K562 (cell line): ENCODE data around the gene B3GAT3. TPM values are rescaled to one million over a fixed set of nuclear protein-coding genes. Genes with fewer than 3 reads are reported as not detected.

ENCODE experiments used
- BMI1 ChIP-seq: fragments of 150-350 bp; IDR thresholded peaks from 2 replicates; pipeline ENCODE4 v1.6.1; 2014; ENCODE audit warnings: low read length
- DPF2 ChIP-seq: fragments of 450-650 bp; IDR thresholded peaks from 2 replicates; pipeline ENCODE4 v1.6.1; 2016
- ESRRA ChIP-seq: fragments of 450-650 bp; IDR thresholded peaks from 2 replicates; pipeline ENCODE4 v1.6.1; 2014; ENCODE audit warnings: low read depth, mild to moderate bottlenecking, moderate library complexity, borderline replicate concordance
- HIVEP1 ChIP-seq: fragments of 250-450 bp; sonication (Bioruptor Pico); IDR thresholded peaks from 2 replicates; pipeline ENCODE4 v1.4.0; 2020; ENCODE audit warnings: mild to moderate bottlenecking
- KDM5B ChIP-seq: fragments of 200-600 bp; sonication (generic); IDR thresholded peaks from 2 replicates; pipeline ENCODE4 v1.6.1; 2012; ENCODE audit warnings: low read depth, mild to moderate bottlenecking, moderate library complexity, low read length, control low read depth, inconsistent platforms; ENCODE audit not compliant: insufficient replicate concordance
- KLF6 ChIP-seq: fragments of 250-450 bp; sonication (Bioruptor Pico); IDR thresholded peaks from 2 replicates; pipeline ENCODE4 v1.4.0; 2020; ENCODE audit warnings: mild to moderate bottlenecking, moderate library complexity, borderline replicate concordance
- MEIS2 ChIP-seq: fragments of 450-650 bp; IDR thresholded peaks from 2 replicates; pipeline ENCODE4 v1.6.1; 2014; ENCODE audit warnings: mild to moderate bottlenecking; ENCODE audit not compliant: partially characterized antibody
- NFATC3 ChIP-seq: fragments of 450-650 bp; IDR thresholded peaks from 2 replicates; pipeline ENCODE4 v1.6.1; 2017; ENCODE audit warnings: mild to moderate bottlenecking
- NR2C1 ChIP-seq, 2 experiments: fragments of 450-650 bp; IDR thresholded peaks; 2 replicates each; pipeline ENCODE4 v1.6.1; 2017; ENCODE audit warnings: mild to moderate bottlenecking in 2 of 2, antibody characterized with exemption in 1 of 2, inconsistent platforms in 1 of 2, missing compliant biosample characterization in 1 of 2, missing genetic modification characterization in 1 of 2
- POLR3A ChIP-seq: IDR thresholded peaks from 2 replicates; pipeline ENCODE4 v1.6.1; 2011; ENCODE audit warnings: borderline replicate concordance, mild to moderate bottlenecking, moderate library complexity; ENCODE audit not compliant: insufficient read length, insufficient read depth; ENCODE audit errors: extremely low read depth
- PRMT5 ChIP-seq: sonication (generic); formaldehyde crosslinking; IDR thresholded peaks from 2 replicates; pipeline ENCODE4 v1.5.0; 2020; ENCODE audit warnings: missing genetic modification reagents
- SETDB1 ChIP-seq: IDR thresholded peaks from one replicate; pipeline ENCODE4 v1.6.1; 2012; ENCODE audit warnings: low read length, control low read depth, inconsistent platforms
- SNRNP70 ChIP-seq: fragments of 200-400 bp; formaldehyde crosslinking; optimal IDR thresholded peaks from 2 replicates; pipeline ENCODE3; 2017; ENCODE audit warnings: low read depth, low read length
- TAF9B ChIP-seq: fragments of 450-650 bp; IDR thresholded peaks from 2 replicates; pipeline ENCODE4 v1.6.1; 2018; ENCODE audit warnings: mild to moderate bottlenecking; ENCODE audit not compliant: partially characterized antibody
- ZNF143 ChIP-seq: sonication (generic); formaldehyde crosslinking; IDR thresholded peaks from 2 replicates; pipeline ENCODE4 v1.9.0; 2022; ENCODE audit warnings: mild to moderate bottlenecking, missing genetic modification reagents
- polyA plus RNA-seq, 8 experiments: library from polyadenylated mRNA; depleted of rRNA in 4 of 8; stranded (reverse) in 5 of 8; unstranded in 3 of 8; fragments of >200 nt; fragmentation: Nextera tagmentation in 2 of 8; fragmentation: Illumina TruSeq in 1 of 8; extraction: Ambion mirVana in 2 of 8; extraction: Trizol in 1 of 8; gene quantifications; 2 replicates each; pipeline versions ENCODE4 v1.2.1 to v1.2.3, GENCODE V29; 2011 to 2014; ENCODE audit warnings: inconsistent platforms in 1 of 8, missing spikeins in 1 of 8
- total RNA-seq, 7 experiments: library from RNA; depleted of rRNA in 6 of 7; stranded (reverse); fragments of >200 nt in 6 of 7; fragmentation: Illumina TruSeq in 2 of 7; extraction: Trizol in 2 of 7; gene quantifications; 2 replicates each; pipeline versions ENCODE4 v1.2.1 to v1.2.3, GENCODE V29; 2011 to 2021; ENCODE audit warnings: low replicate concordance in 1 of 7
- TF ChIP-seq, protein P1 (sequence below): fragments of 250-450 bp; sonication (Bioruptor Pico); IDR thresholded peaks from 2 replicates; pipeline ENCODE4 v1.4.0; 2020; ENCODE audit warnings: mild to moderate bottlenecking, moderate library complexity
- TF ChIP-seq, protein P2 (sequence below), 3 experiments: fragments of 200-800 bp in 1 of 3; sonication (Bioruptor generic) in 1 of 3; sonication (generic) in 1 of 3; formaldehyde crosslinking in 1 of 3; IDR thresholded peaks; 2 replicates each; pipeline versions ENCODE4 v1.6.1 to v1.8.0; 2016 to 2022; ENCODE audit warnings: mild to moderate bottlenecking in 2 of 3, missing compliant biosample characterization in 2 of 3, missing genetic modification characterization in 2 of 3, missing genetic modification reagents in 1 of 3
- TF ChIP-seq, protein P3 (sequence below): fragments of 450-650 bp; IDR thresholded peaks from 2 replicates; pipeline ENCODE4 v1.6.1; 2014; ENCODE audit warnings: low read depth, mild to moderate bottlenecking, moderate library complexity, borderline replicate concordance
- TF ChIP-seq, protein P4 (sequence below): IDR thresholded peaks from 3 replicates; pipeline ENCODE4 v1.6.1; 2011; ENCODE audit warnings: borderline replicate concordance, mild to moderate bottlenecking, moderate library complexity; ENCODE audit not compliant: insufficient read length; ENCODE audit errors: extremely low read depth

B3GAT3 gene
- total and polyA plus RNA-seq, 9 of the 15 experiments (the other 6 are each of a cell fraction or from before 2014, with no cell fraction given) = 0.30 to 64.0 (median 21.4) TPM

DNA sequence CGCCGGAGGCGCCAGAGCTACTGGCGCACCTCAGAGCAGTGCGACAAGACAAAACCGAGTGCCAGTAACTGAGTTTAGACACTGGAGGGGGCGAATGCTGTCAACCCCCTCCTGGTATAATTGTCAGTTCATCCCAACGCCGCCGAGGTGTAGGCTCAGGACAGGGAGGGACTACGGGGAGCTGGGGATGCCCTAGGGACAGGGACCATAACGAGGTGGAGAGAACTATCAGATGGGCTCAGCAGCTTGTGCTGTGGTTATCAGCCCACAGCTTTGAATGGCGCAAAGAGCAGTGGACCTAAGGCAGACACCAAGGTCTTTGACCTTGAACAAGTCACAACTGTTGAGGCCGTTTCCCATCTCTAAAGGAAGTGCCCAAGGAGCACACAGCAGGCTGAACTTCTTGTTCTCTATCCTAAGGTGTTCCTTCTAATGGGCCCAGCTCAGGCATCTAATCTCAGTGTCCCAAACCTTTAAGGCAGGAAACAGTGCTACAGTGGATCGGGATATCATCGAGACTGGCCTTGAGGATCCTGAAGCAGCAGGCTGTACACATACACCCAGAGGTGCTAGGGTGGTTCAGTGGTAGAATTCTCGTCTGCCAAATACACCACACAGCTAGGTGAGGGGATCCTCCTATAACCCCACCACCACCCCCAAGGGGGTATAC, 29.5 kb downstream of the B3GAT3 start (continued):
- TF ChIP-seq NR2C1 (IDR thresholded peaks at IDR 0.05) (no peak; the same call in 1 of the 2 replicates), NR2C1 (tag; IDR thresholded peaks at IDR 0.05) (no peak), SETDB1 (no peak), HIVEP1 (CRISPR knock-in tag) (no peak), ZNF143 (no peak), SNRNP70 (no peak), TAF9B (no peak), KLF6 (no peak), KDM5B (peak; percentile 32), BMI1 (no peak), PRMT5 (CRISPR knock-in tag) (no peak), MEIS2 (no peak), DPF2 (no peak), NFATC3 (no peak), POLR3A (no peak), ESRRA (peak; percentile 91)
- TF ChIP-seq, protein P1, sequence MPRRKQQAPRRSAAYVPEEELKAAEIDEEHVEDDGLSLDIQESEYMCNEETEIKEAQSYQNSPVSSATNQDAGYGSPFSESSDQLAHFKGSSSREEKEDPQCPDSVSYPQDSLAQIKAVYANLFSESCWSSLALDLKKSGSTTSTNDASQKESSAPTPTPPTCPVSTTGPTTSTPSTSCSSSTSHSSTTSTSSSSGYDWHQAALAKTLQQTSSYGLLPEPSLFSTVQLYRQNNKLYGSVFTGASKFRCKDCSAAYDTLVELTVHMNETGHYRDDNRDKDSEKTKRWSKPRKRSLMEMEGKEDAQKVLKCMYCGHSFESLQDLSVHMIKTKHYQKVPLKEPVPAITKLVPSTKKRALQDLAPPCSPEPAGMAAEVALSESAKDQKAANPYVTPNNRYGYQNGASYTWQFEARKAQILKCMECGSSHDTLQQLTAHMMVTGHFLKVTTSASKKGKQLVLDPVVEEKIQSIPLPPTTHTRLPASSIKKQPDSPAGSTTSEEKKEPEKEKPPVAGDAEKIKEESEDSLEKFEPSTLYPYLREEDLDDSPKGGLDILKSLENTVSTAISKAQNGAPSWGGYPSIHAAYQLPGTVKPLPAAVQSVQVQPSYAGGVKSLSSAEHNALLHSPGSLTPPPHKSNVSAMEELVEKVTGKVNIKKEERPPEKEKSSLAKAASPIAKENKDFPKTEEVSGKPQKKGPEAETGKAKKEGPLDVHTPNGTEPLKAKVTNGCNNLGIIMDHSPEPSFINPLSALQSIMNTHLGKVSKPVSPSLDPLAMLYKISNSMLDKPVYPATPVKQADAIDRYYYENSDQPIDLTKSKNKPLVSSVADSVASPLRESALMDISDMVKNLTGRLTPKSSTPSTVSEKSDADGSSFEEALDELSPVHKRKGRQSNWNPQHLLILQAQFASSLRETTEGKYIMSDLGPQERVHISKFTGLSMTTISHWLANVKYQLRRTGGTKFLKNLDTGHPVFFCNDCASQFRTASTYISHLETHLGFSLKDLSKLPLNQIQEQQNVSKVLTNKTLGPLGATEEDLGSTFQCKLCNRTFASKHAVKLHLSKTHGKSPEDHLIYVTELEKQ = no peak
- TF ChIP-seq, protein P2, sequence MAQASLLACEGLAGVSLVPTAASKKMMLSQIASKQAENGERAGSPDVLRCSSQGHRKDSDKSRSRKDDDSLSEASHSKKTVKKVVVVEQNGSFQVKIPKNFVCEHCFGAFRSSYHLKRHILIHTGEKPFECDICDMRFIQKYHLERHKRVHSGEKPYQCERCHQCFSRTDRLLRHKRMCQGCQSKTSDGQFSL (CRISPR knock-in tag; IDR thresholded peaks at IDR 0.05) = no peak
- TF ChIP-seq, protein P2 (tag; IDR thresholded peaks at IDR 0.05) = no peak
- TF ChIP-seq, protein P3, sequence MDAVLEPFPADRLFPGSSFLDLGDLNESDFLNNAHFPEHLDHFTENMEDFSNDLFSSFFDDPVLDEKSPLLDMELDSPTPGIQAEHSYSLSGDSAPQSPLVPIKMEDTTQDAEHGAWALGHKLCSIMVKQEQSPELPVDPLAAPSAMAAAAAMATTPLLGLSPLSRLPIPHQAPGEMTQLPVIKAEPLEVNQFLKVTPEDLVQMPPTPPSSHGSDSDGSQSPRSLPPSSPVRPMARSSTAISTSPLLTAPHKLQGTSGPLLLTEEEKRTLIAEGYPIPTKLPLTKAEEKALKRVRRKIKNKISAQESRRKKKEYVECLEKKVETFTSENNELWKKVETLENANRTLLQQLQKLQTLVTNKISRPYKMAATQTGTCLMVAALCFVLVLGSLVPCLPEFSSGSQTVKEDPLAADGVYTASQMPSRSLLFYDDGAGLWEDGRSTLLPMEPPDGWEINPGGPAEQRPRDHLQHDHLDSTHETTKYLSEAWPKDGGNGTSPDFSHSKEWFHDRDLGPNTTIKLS = no peak
- TF ChIP-seq, protein P4, sequence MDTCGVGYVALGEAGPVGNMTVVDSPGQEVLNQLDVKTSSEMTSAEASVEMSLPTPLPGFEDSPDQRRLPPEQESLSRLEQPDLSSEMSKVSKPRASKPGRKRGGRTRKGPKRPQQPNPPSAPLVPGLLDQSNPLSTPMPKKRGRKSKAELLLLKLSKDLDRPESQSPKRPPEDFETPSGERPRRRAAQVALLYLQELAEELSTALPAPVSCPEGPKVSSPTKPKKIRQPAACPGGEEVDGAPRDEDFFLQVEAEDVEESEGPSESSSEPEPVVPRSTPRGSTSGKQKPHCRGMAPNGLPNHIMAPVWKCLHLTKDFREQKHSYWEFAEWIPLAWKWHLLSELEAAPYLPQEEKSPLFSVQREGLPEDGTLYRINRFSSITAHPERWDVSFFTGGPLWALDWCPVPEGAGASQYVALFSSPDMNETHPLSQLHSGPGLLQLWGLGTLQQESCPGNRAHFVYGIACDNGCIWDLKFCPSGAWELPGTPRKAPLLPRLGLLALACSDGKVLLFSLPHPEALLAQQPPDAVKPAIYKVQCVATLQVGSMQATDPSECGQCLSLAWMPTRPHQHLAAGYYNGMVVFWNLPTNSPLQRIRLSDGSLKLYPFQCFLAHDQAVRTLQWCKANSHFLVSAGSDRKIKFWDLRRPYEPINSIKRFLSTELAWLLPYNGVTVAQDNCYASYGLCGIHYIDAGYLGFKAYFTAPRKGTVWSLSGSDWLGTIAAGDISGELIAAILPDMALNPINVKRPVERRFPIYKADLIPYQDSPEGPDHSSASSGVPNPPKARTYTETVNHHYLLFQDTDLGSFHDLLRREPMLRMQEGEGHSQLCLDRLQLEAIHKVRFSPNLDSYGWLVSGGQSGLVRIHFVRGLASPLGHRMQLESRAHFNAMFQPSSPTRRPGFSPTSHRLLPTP = no peak
